ENCODE results near the gene COL2A1. TPM values are rescaled to one million over a fixed set of nuclear protein-coding genes. Genes with fewer than 3 reads are reported as not detected.

The COL2A1 gene
- total RNA-seq, 2 experiments from 2014 or later, result 0.34 TPM; not detected in 1

DNA sequence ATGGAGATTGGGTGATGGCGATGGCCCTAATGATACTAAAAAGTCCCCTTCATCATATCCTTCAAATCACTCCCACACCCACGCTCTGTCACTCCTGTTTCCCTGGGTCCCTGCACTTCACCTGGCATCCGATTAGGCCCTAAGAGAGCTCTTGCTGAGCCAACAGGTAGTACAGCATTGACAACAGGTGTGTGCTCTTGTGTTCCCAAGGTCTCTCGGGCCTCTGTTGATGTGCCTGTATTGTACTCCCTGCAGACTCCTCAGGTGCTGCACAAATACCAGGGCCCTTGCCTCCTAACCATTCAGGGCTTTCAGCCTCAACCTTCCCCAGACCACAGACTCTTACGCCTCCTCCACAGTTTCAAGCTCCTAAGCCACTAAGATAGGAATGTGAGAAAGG lies 73.6 kb downstream of the COL2A1 start:
- DNase-seq (no peak), ATAC-seq (no peak)
- ChIA-PET POLR2A (interaction anchor here (0.6 to 1.0 kb wide), 2 partner anchors 93 to 174 kb away, joined by 3 read pairs; no protein-coding TSS in a partner anchor), CTCF (interaction anchor here (1.3 to 1.5 kb wide), 2 partner anchors 19 to 33 kb away, joined by 4 to 5 read pairs; partner anchors contain the start of gene TMEM106C)
- Mint-ChIP-seq H3K4me1 (ENCODE audit: low read depth) (no peaks in the 10 kb centered on the region), H3K36me3 (ENCODE audit: low read depth) (no peaks in the 10 kb centered on the region), H3K4me3 (no peak overlapping the region), H3K9me3 (no peaks in the 10 kb centered on the region), H3K27me3 (peaks cover 2% of the 10 kb centered on the region), H3K27ac (no peak overlapping the region)
- intact Hi-C loops (cut with micrococcal nuclease), result no loop called here
- TF ChIP-seq, protein P1, sequence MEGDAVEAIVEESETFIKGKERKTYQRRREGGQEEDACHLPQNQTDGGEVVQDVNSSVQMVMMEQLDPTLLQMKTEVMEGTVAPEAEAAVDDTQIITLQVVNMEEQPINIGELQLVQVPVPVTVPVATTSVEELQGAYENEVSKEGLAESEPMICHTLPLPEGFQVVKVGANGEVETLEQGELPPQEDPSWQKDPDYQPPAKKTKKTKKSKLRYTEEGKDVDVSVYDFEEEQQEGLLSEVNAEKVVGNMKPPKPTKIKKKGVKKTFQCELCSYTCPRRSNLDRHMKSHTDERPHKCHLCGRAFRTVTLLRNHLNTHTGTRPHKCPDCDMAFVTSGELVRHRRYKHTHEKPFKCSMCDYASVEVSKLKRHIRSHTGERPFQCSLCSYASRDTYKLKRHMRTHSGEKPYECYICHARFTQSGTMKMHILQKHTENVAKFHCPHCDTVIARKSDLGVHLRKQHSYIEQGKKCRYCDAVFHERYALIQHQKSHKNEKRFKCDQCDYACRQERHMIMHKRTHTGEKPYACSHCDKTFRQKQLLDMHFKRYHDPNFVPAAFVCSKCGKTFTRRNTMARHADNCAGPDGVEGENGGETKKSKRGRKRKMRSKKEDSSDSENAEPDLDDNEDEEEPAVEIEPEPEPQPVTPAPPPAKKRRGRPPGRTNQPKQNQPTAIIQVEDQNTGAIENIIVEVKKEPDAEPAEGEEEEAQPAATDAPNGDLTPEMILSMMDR (IDR thresholded peaks at IDR 0.05), result no peak

DNA sequence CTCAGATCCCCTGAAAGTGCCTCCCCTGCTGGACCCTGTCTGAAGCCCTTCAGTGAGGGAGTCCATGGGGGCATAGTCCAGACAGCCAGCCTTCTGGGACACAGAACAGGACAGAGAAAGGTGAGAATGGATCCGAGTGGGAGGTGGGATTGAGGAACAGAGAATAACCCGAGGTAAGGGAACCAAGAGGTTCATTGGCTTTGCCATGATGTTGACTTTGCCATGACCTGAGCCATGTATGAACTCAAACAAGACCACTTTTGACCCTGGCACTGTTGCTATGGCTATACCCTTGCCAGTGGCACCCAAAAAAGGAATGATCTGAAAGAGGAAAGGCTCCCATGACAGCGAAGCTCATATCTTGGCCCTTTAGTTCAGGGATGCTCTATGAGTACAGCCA lies 76.9 kb downstream of the COL2A1 start:
- Mint-ChIP-seq H3K4me1 (ENCODE audit: low read depth) (no peaks in the 10 kb centered on the region), H3K27me3 (peaks cover 12% of the 10 kb centered on the region), H3K9me3 (no peaks in the 10 kb centered on the region), H3K4me3 (no peak overlapping the region), H3K36me3 (ENCODE audit: low read depth) (no peaks in the 10 kb centered on the region), H3K27ac (no peak overlapping the region)
- DNase-seq (no peak), ATAC-seq (no peak)
- CTCF ChIA-PET, result interaction anchor here (1.2 to 1.5 kb wide), 2 partner anchors 36 to 186 kb away, joined by 3 read pairs; partner anchors contain the start of gene TMEM106C
- TF ChIP-seq, protein P1 (IDR thresholded peaks at IDR 0.05), result no peak
- intact Hi-C loops (cut with micrococcal nuclease), result no loop called here
- POLR2A ChIA-PET, result no interaction called here

Other genes with a start within 250 kb of the COL2A1 start
- gene RAPGEF3, start 245.6 kb downstream of the COL2A1 start, total RNA-seq, result under 1 TPM; 0.56 to 0.58 TPM
- 10 to 100 TPM in 1 of 2 experiments, 1 to 10 TPM in 1; 8.8 to 10.2 TPM for gene SLC48A1, start 231.2 kb downstream of the COL2A1 start, total RNA-seq
- gene HDAC7, start 184.6 kb downstream of the COL2A1 start, total RNA-seq, result 100 to 1,000 TPM; 373 to 382 TPM
- 10 to 100 TPM; 84.6 to 86.4 TPM for gene VDR, start 99.5 kb downstream of the COL2A1 start, total RNA-seq
- 100 to 1,000 TPM; 148 to 158 TPM for gene TMEM106C, start 40.9 kb downstream of the COL2A1 start, total RNA-seq
- gene SENP1, start 101.6 kb upstream of the COL2A1 start, total RNA-seq, result 10 to 100 TPM; 39.8 to 40.2 TPM
- 10 to 100 TPM; 59.7 to 65.8 TPM for gene PFKM, start 114.9 kb upstream of the COL2A1 start, total RNA-seq
- gene ASB8, start 153.0 kb upstream of the COL2A1 start, total RNA-seq, result 10 to 100 TPM; 20.9 to 27.2 TPM
- under 1 TPM; 0.25 to 0.34 TPM for gene CCDC184, start 179.2 kb upstream of the COL2A1 start, total RNA-seq
- gene OR10AD1, start 198.8 kb upstream of the COL2A1 start, total RNA-seq, result not detected